ENCODE results near the gene SNX6.
"Not testable (repeated sequence)": the region's sequence is repeated elsewhere in the genome, so short reads cannot be mapped to it uniquely, and the experiment has no call there.

- not testable (repeated sequence) for TF ChIP-seq POLR2A (IDR thresholded peaks at IDR 0.05; ENCODE audit: low read length); GATA1 (IDR thresholded peaks at IDR 0.05; ENCODE audit: low read depth, low read length)
These were observed 80.5 kb downstream of the SNX6 start for GRCh38 chr14:34549276-34549966.
